ENCODE results near the gene HLA-B.
"Not testable (repeated sequence)": the region's sequence is repeated elsewhere in the genome, so short reads cannot be mapped to it uniquely, and the experiment has no call there.

HLA-B gene

DNA sequence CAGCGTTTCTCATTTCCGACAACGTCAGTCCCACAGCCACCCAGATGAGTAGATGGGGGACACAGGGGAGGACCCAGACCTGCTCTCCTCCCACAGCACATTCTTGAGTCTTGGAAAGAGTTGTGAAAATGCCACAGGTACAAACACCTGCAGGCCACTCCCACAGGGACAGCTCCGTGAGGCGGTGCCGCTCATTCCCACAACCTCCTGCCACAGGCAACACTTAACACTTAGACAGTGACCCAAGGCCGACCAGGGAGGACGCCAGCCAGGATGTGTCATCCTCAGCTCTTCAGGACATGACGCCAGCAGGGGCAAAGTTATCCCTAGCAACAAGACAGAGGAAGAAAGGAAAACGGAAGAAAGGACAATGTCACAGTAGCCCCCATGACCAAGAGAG lies 22.9 kb upstream of the HLA-B start:
- Histone ChIP-seq H3K36me3 (ENCODE audit: control insufficient read depth in 1 of 2, insufficient read depth in 2 of 2, low read length in 2 of 2) (no peaks in the 10 kb centered on the region), H3K9me3 (ENCODE audit: control insufficient read depth in 1 of 2, low read length in 2 of 2) (no peaks in the 10 kb centered on the region), H3K27me3 (ENCODE audit: low read depth, low read length) (no peaks in the 10 kb centered on the region), H3K4me1 (ENCODE audit: control insufficient read depth in 1 of 2, insufficient read depth in 2 of 2, low read length in 2 of 2) (no peaks in the 10 kb centered on the region), H3K27ac (ENCODE audit: low read length) (no peak overlapping the region), H3K4me3 (ENCODE audit: low read depth in 1 of 2, low read length in 2 of 2) (no peak overlapping the region)

GRCh38 chr6:31378721-31379103 lies 21.7 kb upstream of the HLA-B start:
- H3K9me3 ChIP-seq (ENCODE audit: control insufficient read depth in 1 of 2, low read length in 2 of 2), result no peaks in the 10 kb centered on the region
- no peaks in the 10 kb centered on the region for H3K36me3 ChIP-seq (ENCODE audit: control insufficient read depth in 1 of 2, insufficient read depth in 2 of 2, low read length in 2 of 2)
- no peaks in the 10 kb centered on the region for H3K27me3 ChIP-seq (ENCODE audit: low read depth, low read length)
- no peak overlapping the region for H3K27ac ChIP-seq (ENCODE audit: low read length)
- H3K4me1 ChIP-seq (ENCODE audit: control insufficient read depth in 1 of 2, insufficient read depth in 2 of 2, low read length in 2 of 2), result no peaks in the 10 kb centered on the region
- no peak overlapping the region for H3K4me3 ChIP-seq (ENCODE audit: low read depth in 1 of 2, low read length in 2 of 2)

- Histone ChIP-seq H3K36me3 (ENCODE audit: control insufficient read depth in 1 of 2, insufficient read depth in 2 of 2, low read length in 2 of 2) (no peaks in the 10 kb centered on the region), H3K4me1 (ENCODE audit: control insufficient read depth in 1 of 2, insufficient read depth in 2 of 2, low read length in 2 of 2) (no peaks in the 10 kb centered on the region), H3K9me3 (ENCODE audit: control insufficient read depth in 1 of 2, low read length in 2 of 2) (no peaks in the 10 kb centered on the region), H3K27ac (ENCODE audit: low read length) (peak overlapping the region; percentile 8), H3K27me3 (ENCODE audit: low read depth, low read length) (no peaks in the 10 kb centered on the region), H3K4me3 (ENCODE audit: low read depth in 1 of 2, low read length in 2 of 2) (no peak overlapping the region)
Observed at GRCh38 chr6:31378062-31378720, 21.2 kb upstream of the HLA-B start.

GRCh38 chr6:31377029-31377428 lies 20.1 kb upstream of the HLA-B start:
- Histone ChIP-seq H3K4me3 (ENCODE audit: low read depth in 1 of 2, low read length in 2 of 2) (no peak overlapping the region), H3K27me3 (ENCODE audit: low read depth, low read length) (no peaks in the 10 kb centered on the region), H3K27ac (ENCODE audit: low read length) (no peak overlapping the region), H3K4me1 (ENCODE audit: control insufficient read depth in 1 of 2, insufficient read depth in 2 of 2, low read length in 2 of 2) (no peaks in the 10 kb centered on the region), H3K9me3 (ENCODE audit: control insufficient read depth in 1 of 2, low read length in 2 of 2) (peaks cover 3 to 6% of the 10 kb centered on the region in 2 donors), H3K36me3 (ENCODE audit: control insufficient read depth in 1 of 2, insufficient read depth in 2 of 2, low read length in 2 of 2) (no peaks in the 10 kb centered on the region)

DNA sequence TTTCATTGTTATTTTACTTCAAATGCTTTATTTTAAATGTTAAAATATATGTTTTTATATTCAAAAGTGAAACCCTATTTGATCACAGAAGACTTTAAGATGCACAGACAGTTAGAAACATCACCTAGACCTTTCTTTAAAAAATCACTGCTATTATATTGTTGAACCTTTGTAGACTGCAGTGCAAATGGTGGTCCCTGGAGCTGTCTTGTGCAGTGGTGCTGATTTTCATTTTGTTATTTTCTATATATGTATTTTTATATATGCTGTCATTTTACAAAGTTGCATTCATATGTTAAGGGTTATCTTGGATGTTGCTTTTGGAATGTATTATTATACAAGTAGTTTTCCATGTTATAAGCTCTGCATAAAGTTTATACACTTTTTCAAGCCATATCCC lies 18.7 kb upstream of the HLA-B start:
- Histone ChIP-seq H3K27me3 (ENCODE audit: low read depth, low read length) (no peaks in the 10 kb centered on the region), H3K4me3 (ENCODE audit: low read depth in 1 of 2, low read length in 2 of 2) (no peak overlapping the region), H3K4me1 (ENCODE audit: control insufficient read depth in 1 of 2, insufficient read depth in 2 of 2, low read length in 2 of 2) (no peaks in the 10 kb centered on the region), H3K9me3 (ENCODE audit: control insufficient read depth in 1 of 2, low read length in 2 of 2) (peaks cover 5 to 7% of the 10 kb centered on the region in 2 donors), H3K36me3 (ENCODE audit: control insufficient read depth in 1 of 2, insufficient read depth in 2 of 2, low read length in 2 of 2) (no peaks in the 10 kb centered on the region), H3K27ac (ENCODE audit: low read length) (no peak overlapping the region)

DNA sequence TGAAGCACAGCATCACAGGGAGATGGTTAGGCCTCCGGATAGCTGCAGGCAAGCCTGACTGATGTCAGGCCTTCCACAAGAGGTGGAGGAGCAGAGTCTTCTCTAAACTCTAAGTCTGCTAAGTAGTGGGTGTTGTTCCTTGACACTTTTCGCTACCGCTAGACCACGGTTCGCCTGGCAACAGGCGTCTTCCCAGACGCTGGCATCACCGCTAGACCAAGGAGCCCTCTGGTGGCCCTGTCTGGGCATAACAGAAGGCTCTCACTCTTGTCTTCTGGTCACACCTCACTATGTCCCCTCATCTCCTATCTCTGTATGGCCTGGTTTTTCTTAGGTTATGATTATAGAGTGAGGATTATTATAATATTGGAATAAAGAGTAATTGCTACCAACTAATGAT lies 17.1 kb upstream of the HLA-B start:
- not testable (repeated sequence) for H3K36me3 ChIP-seq (ENCODE audit: control insufficient read depth in 1 of 2, insufficient read depth in 2 of 2, low read length in 2 of 2)

GRCh38 chr6:31368461-31368860 lies 11.5 kb upstream of the HLA-B start:
- H3K9me3 ChIP-seq (ENCODE audit: control insufficient read depth in 1 of 2, low read length in 2 of 2), result peaks cover 5 to 7% of the 10 kb centered on the region in 2 donors
- H3K4me1 ChIP-seq (ENCODE audit: control insufficient read depth in 1 of 2, insufficient read depth in 2 of 2, low read length in 2 of 2), result peaks cover 0 to 4% of the 10 kb centered on the region in 2 donors
- H3K4me3 ChIP-seq (ENCODE audit: low read depth in 1 of 2, low read length in 2 of 2), result no peak overlapping the region
- H3K36me3 ChIP-seq (ENCODE audit: control insufficient read depth in 1 of 2, insufficient read depth in 2 of 2, low read length in 2 of 2), result no peaks in the 10 kb centered on the region
- H3K27ac ChIP-seq (ENCODE audit: low read length), result no peak overlapping the region
- H3K27me3 ChIP-seq (ENCODE audit: low read depth, low read length), result peaks cover 4% of the 10 kb centered on the region

More for the DNA sequence above, 17.1 kb upstream of the HLA-B start:
- H3K4me3 ChIP-seq (ENCODE audit: low read depth in 1 of 2, low read length in 2 of 2); H3K9me3 ChIP-seq (ENCODE audit: control insufficient read depth in 1 of 2, low read length in 2 of 2); H3K4me1 ChIP-seq (ENCODE audit: control insufficient read depth in 1 of 2, insufficient read depth in 2 of 2, low read length in 2 of 2); H3K27me3 ChIP-seq (ENCODE audit: low read depth, low read length); H3K27ac ChIP-seq (ENCODE audit: low read length): not testable (repeated sequence)

DNA sequence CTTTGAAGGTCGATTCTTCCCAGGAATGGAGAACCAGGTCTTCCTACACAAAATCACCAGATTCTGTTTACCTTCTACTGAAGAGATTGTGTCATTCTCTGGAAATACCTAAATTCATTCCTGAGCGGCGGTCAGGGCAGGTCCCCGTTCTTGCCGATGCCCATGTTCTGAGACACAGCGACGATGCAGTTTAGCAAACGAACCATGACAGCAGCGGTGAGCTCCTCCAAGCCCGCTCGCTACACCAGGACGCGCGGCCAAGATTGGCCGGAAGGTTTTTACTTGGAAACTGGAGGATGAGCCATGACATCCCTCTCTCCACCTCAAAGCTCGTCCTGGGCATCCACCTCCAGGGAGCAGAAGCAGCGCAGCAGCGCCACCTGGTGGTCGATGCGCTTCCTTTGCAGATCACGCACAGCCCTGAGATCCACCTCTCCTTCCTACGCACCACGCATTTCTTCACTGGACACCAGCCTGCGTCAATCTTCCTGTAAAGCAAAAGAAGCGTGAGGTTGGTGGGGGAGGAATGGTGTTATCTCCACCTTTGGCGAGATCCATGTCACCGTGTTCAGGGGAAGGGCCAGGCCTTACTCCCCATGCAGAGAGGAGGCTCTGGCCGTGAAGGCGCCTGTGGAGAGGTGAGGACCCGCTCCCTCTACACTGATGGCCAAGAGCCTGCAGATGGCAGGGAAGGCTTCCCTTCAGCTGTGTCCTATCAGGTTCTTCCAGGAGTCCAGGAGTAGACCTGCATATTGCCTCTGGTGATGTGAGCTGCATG lies 9.9 kb upstream of the HLA-B start:
- peaks cover 4% of the 10 kb centered on the region for H3K27me3 ChIP-seq (ENCODE audit: low read depth, low read length)
- H3K4me3 ChIP-seq (ENCODE audit: low read depth in 1 of 2, low read length in 2 of 2), result peak overlapping the region; percentile 39 to 48
- no peak overlapping the region for H3K27ac ChIP-seq (ENCODE audit: low read length)
- H3K4me1 ChIP-seq (ENCODE audit: control insufficient read depth in 1 of 2, insufficient read depth in 2 of 2, low read length in 2 of 2), result peaks cover 0 to 4% of the 10 kb centered on the region in 2 donors
- no peaks in the 10 kb centered on the region for H3K36me3 ChIP-seq (ENCODE audit: control insufficient read depth in 1 of 2, insufficient read depth in 2 of 2, low read length in 2 of 2)
- peaks cover 0 to under 1% of the 10 kb centered on the region in 2 donors for H3K9me3 ChIP-seq (ENCODE audit: control insufficient read depth in 1 of 2, low read length in 2 of 2)

DNA sequence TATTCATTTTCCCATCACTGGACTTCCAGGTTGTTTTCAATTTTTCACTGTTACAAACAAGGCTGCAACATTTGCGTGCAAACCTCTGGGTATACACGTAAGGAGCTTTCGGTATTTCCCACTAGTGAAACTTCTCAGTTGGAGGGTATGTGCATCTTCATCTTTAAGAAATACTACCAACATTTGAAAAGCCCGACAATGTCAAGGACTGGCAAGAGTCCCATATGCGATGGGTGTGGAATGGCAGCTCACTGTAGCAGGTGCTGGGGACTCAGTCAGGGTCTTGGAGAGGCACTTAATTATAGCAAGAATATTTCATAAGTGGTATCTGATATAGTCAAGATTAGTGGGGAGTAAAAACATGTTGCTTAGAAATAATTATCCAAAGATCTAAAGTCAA lies 8.9 kb upstream of the HLA-B start:
- H3K9me3 ChIP-seq (ENCODE audit: control insufficient read depth in 1 of 2, low read length in 2 of 2), result no peaks in the 10 kb centered on the region
- no peak overlapping the region for H3K27ac ChIP-seq (ENCODE audit: low read length)
- peaks cover 4% of the 10 kb centered on the region for H3K27me3 ChIP-seq (ENCODE audit: low read depth, low read length)
- H3K4me3 ChIP-seq (ENCODE audit: low read depth in 1 of 2, low read length in 2 of 2), result no peak overlapping the region
- H3K4me1 ChIP-seq (ENCODE audit: control insufficient read depth in 1 of 2, insufficient read depth in 2 of 2, low read length in 2 of 2), result peaks cover 0 to 4% of the 10 kb centered on the region in 2 donors
- no peaks in the 10 kb centered on the region for H3K36me3 ChIP-seq (ENCODE audit: control insufficient read depth in 1 of 2, insufficient read depth in 2 of 2, low read length in 2 of 2)

GRCh38 chr6:31363811-31364210 lies 6.8 kb upstream of the HLA-B start:
- peaks cover 0 to 4% of the 10 kb centered on the region in 2 donors for H3K4me1 ChIP-seq (ENCODE audit: control insufficient read depth in 1 of 2, insufficient read depth in 2 of 2, low read length in 2 of 2)
- H3K27ac ChIP-seq (ENCODE audit: low read length), result no peak overlapping the region
- no peaks in the 10 kb centered on the region for H3K9me3 ChIP-seq (ENCODE audit: control insufficient read depth in 1 of 2, low read length in 2 of 2)
- no peak overlapping the region for H3K4me3 ChIP-seq (ENCODE audit: low read depth in 1 of 2, low read length in 2 of 2)
- H3K27me3 ChIP-seq (ENCODE audit: low read depth, low read length), result peaks cover 4% of the 10 kb centered on the region
- H3K36me3 ChIP-seq (ENCODE audit: control insufficient read depth in 1 of 2, insufficient read depth in 2 of 2, low read length in 2 of 2), result no peaks in the 10 kb centered on the region

- Histone ChIP-seq H3K36me3 (ENCODE audit: control insufficient read depth in 1 of 2, insufficient read depth in 2 of 2, low read length in 2 of 2) (no peaks in the 10 kb centered on the region), H3K9me3 (ENCODE audit: control insufficient read depth in 1 of 2, low read length in 2 of 2) (no peaks in the 10 kb centered on the region), H3K27ac (ENCODE audit: low read length) (no peak overlapping the region), H3K27me3 (ENCODE audit: low read depth, low read length) (peaks cover 4% of the 10 kb centered on the region), H3K4me3 (ENCODE audit: low read depth in 1 of 2, low read length in 2 of 2) (no peak overlapping the region), H3K4me1 (ENCODE audit: control insufficient read depth in 1 of 2, insufficient read depth in 2 of 2, low read length in 2 of 2) (peaks cover 0 to 4% of the 10 kb centered on the region in 2 donors)
Observed at GRCh38 chr6:31362751-31363150, 5.8 kb upstream of the HLA-B start.

All from muscle layer of duodenum (tissue), 2 donors.